ENCODE data around the gene CCDC78. TPM values are rescaled to one million over a fixed set of nuclear protein-coding genes. Genes with fewer than 3 reads are reported as not detected.

CCDC78 gene
- total RNA-seq = 1 to 10 TPM; 3.2 to 6.1 TPM
- polyA plus RNA-seq (ENCODE audit: insufficient read depth, low read depth, low replicate concordance) = 5.7 TPM
- long read RNA-seq, donor 1 = 0 reads
- long read RNA-seq, donor 2 = 0 reads

- intact Hi-C loops (cut with DNase I; ENCODE audit: low total_unique reads) = no loop called here
- no peak for TF ChIP-seq CTCF (IDR thresholded peaks at IDR 0.05)
- no peak for TF ChIP-seq POLR2A (IDR thresholded peaks at IDR 0.05)
- no peaks in the 10 kb centered on the region for H3K9me3 ChIP-seq
- H3K27ac ChIP-seq = no peak within 1 kb of the TSS
- H3K4me3 ChIP-seq = peak within 1 kb of the TSS; percentile 43 to 58
- 0 to 3% methylated on average over 2 to 49 of the region's 88 CpGs for WGBS, 2 donors
- no peaks in the 10 kb centered on the region for H3K27me3 ChIP-seq
- peaks cover 19% of the 10 kb centered on the region for H3K4me1 ChIP-seq
- DNase-seq = peak; percentile 63
- no peaks in the 10 kb centered on the region for H3K36me3 ChIP-seq (ENCODE audit: low read depth, missing control alignments)
Observed at GRCh38 chr16:726438-727290, at the start of gene CCDC78, which contains the start of gene HAGHL. CCDC78 (minus strand) TSS chr16:726443; CDS start chr16:726367, 76 bp downstream. HAGHL (plus strand) TSS chr16:727106; CDS start chr16:727510, 404 bp downstream.

GRCh38 chr16:775236-775796 is 49.1 kb upstream of the CCDC78 start:
- 79 to 80% methylated on average over 25 to 36 of the region's 36 CpGs for WGBS, 2 donors
- intact Hi-C loops (cut with DNase I; ENCODE audit: low total_unique reads) = no loop called here
- no peaks in the 10 kb centered on the region for H3K36me3 ChIP-seq (ENCODE audit: low read depth, missing control alignments)
- no peak overlapping the region for H3K4me3 ChIP-seq
- H3K9me3 ChIP-seq = no peaks in the 10 kb centered on the region
- no peaks in the 10 kb centered on the region for H3K27me3 ChIP-seq
- DNase-seq = no peak
- no peak overlapping the region for H3K27ac ChIP-seq
- H3K4me1 ChIP-seq = no peaks in the 10 kb centered on the region
- TF ChIP-seq POLR2A (IDR thresholded peaks at IDR 0.05) = no peak
- no peak for TF ChIP-seq CTCF (IDR thresholded peaks at IDR 0.05)

- Histone ChIP-seq H3K9me3 (no peaks in the 10 kb centered on the region), H3K4me3 (no peak overlapping the region), H3K27me3 (no peaks in the 10 kb centered on the region), H3K36me3 (ENCODE audit: low read depth, missing control alignments) (no peaks in the 10 kb centered on the region), H3K4me1 (no peaks in the 10 kb centered on the region), H3K27ac (no peak overlapping the region)
- intact Hi-C loops (cut with DNase I; ENCODE audit: low total_unique reads) = no loop called here
- DNase-seq = no peak
- TF ChIP-seq CTCF (IDR thresholded peaks at IDR 0.05) = no peak
- TF ChIP-seq POLR2A (IDR thresholded peaks at IDR 0.05) = no peak
- WGBS, 2 donors = 81 to 85% methylated on average over 12 to 38 of the region's 46 CpGs
Observed at GRCh38 chr16:774086-775001, 48.1 kb upstream of the CCDC78 start.

- Histone ChIP-seq H3K36me3 (ENCODE audit: low read depth, missing control alignments) (no peaks in the 10 kb centered on the region), H3K9me3 (no peaks in the 10 kb centered on the region), H3K4me1 (no peaks in the 10 kb centered on the region), H3K27me3 (no peaks in the 10 kb centered on the region), H3K27ac (no peak overlapping the region), H3K4me3 (no peak overlapping the region)
- 87 to 89% methylated on average over 18 of the region's 18 CpGs for WGBS, 2 donors
- intact Hi-C loops (cut with DNase I; ENCODE audit: low total_unique reads) = no loop called here
- TF ChIP-seq POLR2A (IDR thresholded peaks at IDR 0.05) (no peak), CTCF (IDR thresholded peaks at IDR 0.05) (no peak)
- DNase-seq = no peak
Observed at GRCh38 chr16:772959-773358, 46.7 kb upstream of the CCDC78 start.
